Superior temporal gyrus (tissue), 1 donor: ENCODE data around the gene RNF225.
"Not testable (repeated sequence)": the region's sequence is repeated elsewhere in the genome, so short reads cannot be mapped to it uniquely, and the experiment has no call there.

Experiments
- DNase-seq: peaks from one replicate; pipeline ENCODE4 v3.0.0-alpha.2; 2016; ENCODE audit errors: extremely low spot score

The RNF225 gene

GRCh38 chr19:58362272-58362994 is 33.0 kb upstream of the RNF225 start, which contains the start of gene ZNF497:
Gene ZNF497 (minus strand): TSS chr19:58362751. CDS start chr19:58357635, 5,116 bp downstream.
- DNase-seq: peak; percentile 97

GRCh38 chr19:58364146-58364545 is 31.3 kb upstream of the RNF225 start:
- no peak for DNase-seq

GRCh38 chr19:58366585-58367430 is 28.6 kb upstream of the RNF225 start:
- no peak for DNase-seq

- no peak for DNase-seq
Measured at GRCh38 chr19:58367698-58368454, 27.6 kb upstream of the RNF225 start.

- no peak for DNase-seq
Measured at GRCh38 chr19:58368561-58369360, 26.7 kb upstream of the RNF225 start.

GRCh38 chr19:58372311-58373133 is 22.9 kb upstream of the RNF225 start:
- no peak for DNase-seq

GRCh38 chr19:58374200-58374599 is 21.3 kb upstream of the RNF225 start:
- DNase-seq: no peak

- DNase-seq: not testable (repeated sequence)
Measured at GRCh38 chr19:58376724-58377123, 18.7 kb upstream of the RNF225 start.

GRCh38 chr19:58379246-58379645 is 16.2 kb upstream of the RNF225 start:
- no peak for DNase-seq

GRCh38 chr19:58380037-58380661 is 15.3 kb upstream of the RNF225 start:
- DNase-seq: peak; percentile 45

GRCh38 chr19:58380662-58381459 is 14.6 kb upstream of the RNF225 start, which contains the start of gene ZNF837:
Gene ZNF837 (minus strand): TSS chr19:58381030. CDS start chr19:58369332, 11,698 bp downstream.
- DNase-seq: peak; percentile 99

- no peak for DNase-seq
Measured at GRCh38 chr19:58381460-58382212, 13.8 kb upstream of the RNF225 start.

- DNase-seq: no peak
Measured at GRCh38 chr19:58382997-58383603, 12.4 kb upstream of the RNF225 start.

- no peak for DNase-seq
Measured at GRCh38 chr19:58385313-58385890, 10.1 kb upstream of the RNF225 start.

- DNase-seq: no peak
Measured at GRCh38 chr19:58385891-58386575, 9.4 kb upstream of the RNF225 start.

- peak; percentile 100 for DNase-seq
Measured at GRCh38 chr19:58386576-58387337, 8.7 kb upstream of the RNF225 start, which contains the start of gene RPS5. Gene RPS5 (plus strand): TSS chr19:58387269. CDS start chr19:58388138, 869 bp downstream.
